ENCODE results near the gene HPD.

DNA sequence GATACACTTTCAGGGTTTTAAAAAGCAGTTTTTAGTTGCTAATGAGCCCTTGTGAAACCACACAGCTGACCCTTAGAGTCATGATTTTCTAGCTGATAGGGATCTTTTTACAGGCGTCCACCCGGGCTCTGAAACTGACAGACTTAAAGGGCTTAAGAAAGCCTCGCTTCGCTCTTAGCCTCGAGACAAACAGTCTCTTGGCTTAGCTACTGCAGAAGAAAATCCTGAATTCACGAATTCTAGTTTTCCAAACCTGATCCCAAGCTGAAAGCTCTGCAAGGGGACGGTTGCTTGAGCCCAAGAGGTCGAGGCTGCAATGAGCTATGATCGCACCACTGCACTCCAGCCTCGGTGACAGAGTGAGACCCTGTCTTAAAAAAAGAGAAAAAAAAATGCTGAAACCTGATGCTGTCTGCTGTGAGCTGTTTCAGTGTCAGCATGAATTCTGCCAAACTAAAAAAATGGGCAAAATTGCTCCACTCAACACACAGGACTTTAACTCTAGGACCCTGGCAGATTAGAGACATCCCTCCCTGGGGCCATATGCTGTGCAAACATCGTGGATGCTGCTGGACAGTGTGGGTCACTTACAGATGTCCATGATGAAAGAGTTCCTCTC, 3.1 kb upstream of the HPD start:
- TF ChIP-seq EZH2 (IDR thresholded peaks at IDR 0.05; ENCODE audit: borderline replicate concordance, low read depth, low read length, severe bottlenecking): no peak
- TF ChIP-seq, protein P1, sequence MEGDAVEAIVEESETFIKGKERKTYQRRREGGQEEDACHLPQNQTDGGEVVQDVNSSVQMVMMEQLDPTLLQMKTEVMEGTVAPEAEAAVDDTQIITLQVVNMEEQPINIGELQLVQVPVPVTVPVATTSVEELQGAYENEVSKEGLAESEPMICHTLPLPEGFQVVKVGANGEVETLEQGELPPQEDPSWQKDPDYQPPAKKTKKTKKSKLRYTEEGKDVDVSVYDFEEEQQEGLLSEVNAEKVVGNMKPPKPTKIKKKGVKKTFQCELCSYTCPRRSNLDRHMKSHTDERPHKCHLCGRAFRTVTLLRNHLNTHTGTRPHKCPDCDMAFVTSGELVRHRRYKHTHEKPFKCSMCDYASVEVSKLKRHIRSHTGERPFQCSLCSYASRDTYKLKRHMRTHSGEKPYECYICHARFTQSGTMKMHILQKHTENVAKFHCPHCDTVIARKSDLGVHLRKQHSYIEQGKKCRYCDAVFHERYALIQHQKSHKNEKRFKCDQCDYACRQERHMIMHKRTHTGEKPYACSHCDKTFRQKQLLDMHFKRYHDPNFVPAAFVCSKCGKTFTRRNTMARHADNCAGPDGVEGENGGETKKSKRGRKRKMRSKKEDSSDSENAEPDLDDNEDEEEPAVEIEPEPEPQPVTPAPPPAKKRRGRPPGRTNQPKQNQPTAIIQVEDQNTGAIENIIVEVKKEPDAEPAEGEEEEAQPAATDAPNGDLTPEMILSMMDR (IDR thresholded peaks at IDR 0.05; ENCODE audit: borderline replicate concordance, extremely low read depth, low read length, poor library complexity, severe bottlenecking): no peak
